Tibial nerve (tissue), 4 donors: Measurements from ENCODE around the gene VIP.

Source experiments
- CTCF ChIP-seq, 5 experiments: fragments of 200-600 bp in 3 of 5; fragments of 450-650 bp in 2 of 5; sonication (generic) in 3 of 5; IDR thresholded peaks; one replicate each; pipeline ENCODE4 v1.5.1; 2016 to 2019; ENCODE audit warnings: antibody characterized with exemption in 5 of 5, mild to moderate bottlenecking in 3 of 5, moderate library complexity in 2 of 5
- EP300 ChIP-seq, 2 donors: sonication (generic); formaldehyde crosslinking; IDR thresholded peaks; one replicate each; pipeline ENCODE4 v1.6.1; 2017; ENCODE audit warnings: antibody characterized with exemption in 2 of 2, mild to moderate bottlenecking in 1 of 2
- POLR2A ChIP-seq, 2 donors: fragments of 450-650 bp; IDR thresholded peaks; one replicate each; pipeline ENCODE4 v1.6.1; 2017; ENCODE audit warnings: antibody characterized with exemption in 2 of 2, mild to moderate bottlenecking in 2 of 2, moderate library complexity in 2 of 2

- TF ChIP-seq CTCF (IDR thresholded peaks at IDR 0.05) (no peak), POLR2A (IDR thresholded peaks at IDR 0.05) (no peak), EP300 (IDR thresholded peaks at IDR 0.05) (no peak)
These were observed 29.6 kb upstream of the VIP start for GRCh38 chr6:152720974-152721373.
